Measurements from ENCODE around the gene PLCH2.

Gene PLCH2

GRCh38 chr1:2479618-2480017 is 3.5 kb downstream of the PLCH2 start:
- H3K36me3 ChIP-seq (ENCODE audit: control insufficient read depth, insufficient read depth, low read length) = no peaks in the 10 kb centered on the region
- H3K9ac ChIP-seq (ENCODE audit: low read depth, low read length) = no peak overlapping the region
- no peak overlapping the region for H3K4me3 ChIP-seq (ENCODE audit: low read depth, low read length)
- no peaks in the 10 kb centered on the region for H3K9me3 ChIP-seq (ENCODE audit: control insufficient read depth, insufficient read depth, low read length)
- no peaks in the 10 kb centered on the region for H3K4me1 ChIP-seq (ENCODE audit: control insufficient read depth, insufficient read depth, low read length)
- H3K27me3 ChIP-seq (ENCODE audit: control insufficient read depth, insufficient read depth, low read length) = no peaks in the 10 kb centered on the region
- no peak overlapping the region for H3K27ac ChIP-seq (ENCODE audit: low read depth, low read length)

DNA sequence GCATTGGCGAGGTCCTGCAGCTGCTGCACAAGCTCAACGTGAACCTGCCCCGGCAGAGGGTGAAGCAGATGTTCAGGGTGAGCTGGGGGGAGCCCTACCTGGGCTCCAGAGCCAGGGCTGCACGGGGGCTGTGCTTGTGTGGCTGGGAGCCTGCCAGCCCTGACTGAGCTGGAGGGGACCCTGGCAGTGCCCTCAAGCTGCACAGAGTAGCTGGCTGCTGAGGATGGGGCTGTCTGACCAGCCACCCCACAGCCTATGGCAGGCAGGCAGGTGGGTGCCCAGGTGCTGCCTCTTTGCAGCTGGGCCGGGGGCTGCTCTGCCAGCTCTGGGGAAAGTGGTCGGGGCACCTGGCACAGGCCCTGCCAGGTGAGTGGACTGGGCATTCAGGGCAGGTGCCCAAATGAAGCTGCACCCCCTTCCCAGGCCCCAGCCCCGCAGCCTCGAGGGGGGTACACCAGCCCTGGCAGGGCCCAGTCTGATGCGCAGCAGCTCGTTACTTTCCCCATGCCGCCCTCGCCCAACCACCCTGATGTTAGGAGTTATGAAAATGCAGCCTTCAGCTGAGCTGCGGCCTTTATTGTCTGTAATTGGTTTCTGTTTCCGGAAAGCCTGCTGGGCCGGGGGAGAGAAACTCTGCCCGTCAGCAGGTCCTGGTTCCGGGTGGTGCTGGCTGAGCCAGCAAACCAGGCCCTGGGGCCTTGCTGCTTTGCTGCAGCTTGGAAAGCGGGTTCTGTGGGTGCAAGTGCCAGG is 4.3 kb downstream of the PLCH2 start:
- no peak overlapping the region for H3K9ac ChIP-seq (ENCODE audit: low read depth, low read length)
- H3K4me1 ChIP-seq (ENCODE audit: control insufficient read depth, insufficient read depth, low read length) = no peaks in the 10 kb centered on the region
- H3K27ac ChIP-seq (ENCODE audit: low read depth, low read length) = no peak overlapping the region
- H3K36me3 ChIP-seq (ENCODE audit: control insufficient read depth, insufficient read depth, low read length) = no peaks in the 10 kb centered on the region
- no peak overlapping the region for H3K4me3 ChIP-seq (ENCODE audit: low read depth, low read length)
- no peaks in the 10 kb centered on the region for H3K27me3 ChIP-seq (ENCODE audit: control insufficient read depth, insufficient read depth, low read length)
- no peaks in the 10 kb centered on the region for H3K9me3 ChIP-seq (ENCODE audit: control insufficient read depth, insufficient read depth, low read length)

DNA sequence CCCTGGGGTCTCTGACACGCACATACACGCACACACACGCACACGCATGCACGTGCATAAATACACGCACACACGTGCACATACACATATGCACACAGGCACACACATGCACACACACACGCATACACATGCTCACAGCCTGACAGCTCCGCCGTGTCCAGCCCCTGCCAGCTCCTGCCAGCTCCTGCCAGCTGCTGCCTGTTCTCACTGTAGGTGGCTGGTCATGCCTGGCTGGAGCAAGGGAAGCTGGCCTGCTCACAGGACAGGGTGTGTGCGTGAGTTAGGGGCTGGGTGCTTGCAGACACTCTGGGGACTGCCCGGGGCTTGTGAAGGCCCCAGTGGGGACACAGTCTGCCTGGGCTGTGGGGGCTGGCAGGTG is 4.9 kb downstream of the PLCH2 start:
- H3K27ac ChIP-seq (ENCODE audit: low read depth, low read length) = no peak overlapping the region

GRCh38 chr1:2481885-2482284 is 5.8 kb downstream of the PLCH2 start:
- H3K9ac ChIP-seq (ENCODE audit: low read depth, low read length) = no peak overlapping the region
- H3K36me3 ChIP-seq (ENCODE audit: control insufficient read depth, insufficient read depth, low read length) = no peaks in the 10 kb centered on the region
- H3K4me1 ChIP-seq (ENCODE audit: control insufficient read depth, insufficient read depth, low read length) = no peaks in the 10 kb centered on the region
- H3K27me3 ChIP-seq (ENCODE audit: control insufficient read depth, insufficient read depth, low read length) = no peaks in the 10 kb centered on the region
- no peak overlapping the region for H3K27ac ChIP-seq (ENCODE audit: low read depth, low read length)
- no peaks in the 10 kb centered on the region for H3K9me3 ChIP-seq (ENCODE audit: control insufficient read depth, insufficient read depth, low read length)
- no peak overlapping the region for H3K4me3 ChIP-seq (ENCODE audit: low read depth, low read length)

More for the DNA sequence above, 4.9 kb downstream of the PLCH2 start:
- no peaks in the 10 kb centered on the region for H3K27me3 ChIP-seq (ENCODE audit: control insufficient read depth, insufficient read depth, low read length)
- no peak overlapping the region for H3K9ac ChIP-seq (ENCODE audit: low read depth, low read length)
- H3K36me3 ChIP-seq (ENCODE audit: control insufficient read depth, insufficient read depth, low read length) = no peaks in the 10 kb centered on the region
- no peak overlapping the region for H3K4me3 ChIP-seq (ENCODE audit: low read depth, low read length)
- H3K4me1 ChIP-seq (ENCODE audit: control insufficient read depth, insufficient read depth, low read length) = no peaks in the 10 kb centered on the region
- H3K9me3 ChIP-seq (ENCODE audit: control insufficient read depth, insufficient read depth, low read length) = no peaks in the 10 kb centered on the region

- Histone ChIP-seq H3K4me1 (ENCODE audit: control insufficient read depth, insufficient read depth, low read length) (no peaks in the 10 kb centered on the region), H3K27me3 (ENCODE audit: control insufficient read depth, insufficient read depth, low read length) (no peaks in the 10 kb centered on the region), H3K4me3 (ENCODE audit: low read depth, low read length) (no peak overlapping the region), H3K9me3 (ENCODE audit: control insufficient read depth, insufficient read depth, low read length) (no peaks in the 10 kb centered on the region), H3K9ac (ENCODE audit: low read depth, low read length) (no peak overlapping the region), H3K27ac (ENCODE audit: low read depth, low read length) (no peak overlapping the region), H3K36me3 (ENCODE audit: control insufficient read depth, insufficient read depth, low read length) (no peaks in the 10 kb centered on the region)
These were observed 6.5 kb downstream of the PLCH2 start for GRCh38 chr1:2482588-2482987.

DNA sequence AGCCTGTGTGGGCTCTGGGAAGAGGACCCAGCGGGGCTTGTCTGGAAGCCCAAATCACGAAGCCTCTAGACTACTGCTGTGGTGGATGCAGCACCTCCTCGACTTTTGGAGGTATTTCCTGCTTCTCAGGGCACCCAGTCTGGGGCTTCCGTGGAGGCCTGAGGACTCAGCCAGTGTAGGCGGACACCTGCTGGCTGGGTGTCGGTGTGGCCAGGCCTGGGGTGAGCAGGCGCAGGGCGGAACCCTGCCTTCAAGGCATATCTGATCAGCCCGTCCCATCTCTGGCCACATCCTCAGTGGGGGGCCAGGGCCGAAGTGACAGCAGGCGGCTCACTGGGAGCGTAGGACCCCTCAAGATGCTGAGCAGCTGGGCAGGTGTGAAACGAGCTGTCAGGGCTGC is 6.9 kb downstream of the PLCH2 start:
- H3K27ac ChIP-seq (ENCODE audit: low read depth, low read length) = no peak overlapping the region
- H3K9me3 ChIP-seq (ENCODE audit: control insufficient read depth, insufficient read depth, low read length) = no peaks in the 10 kb centered on the region
- H3K9ac ChIP-seq (ENCODE audit: low read depth, low read length) = no peak overlapping the region
- H3K36me3 ChIP-seq (ENCODE audit: control insufficient read depth, insufficient read depth, low read length) = no peaks in the 10 kb centered on the region
- no peak overlapping the region for H3K4me3 ChIP-seq (ENCODE audit: low read depth, low read length)
- H3K27me3 ChIP-seq (ENCODE audit: control insufficient read depth, insufficient read depth, low read length) = no peaks in the 10 kb centered on the region
- H3K4me1 ChIP-seq (ENCODE audit: control insufficient read depth, insufficient read depth, low read length) = no peaks in the 10 kb centered on the region

DNA sequence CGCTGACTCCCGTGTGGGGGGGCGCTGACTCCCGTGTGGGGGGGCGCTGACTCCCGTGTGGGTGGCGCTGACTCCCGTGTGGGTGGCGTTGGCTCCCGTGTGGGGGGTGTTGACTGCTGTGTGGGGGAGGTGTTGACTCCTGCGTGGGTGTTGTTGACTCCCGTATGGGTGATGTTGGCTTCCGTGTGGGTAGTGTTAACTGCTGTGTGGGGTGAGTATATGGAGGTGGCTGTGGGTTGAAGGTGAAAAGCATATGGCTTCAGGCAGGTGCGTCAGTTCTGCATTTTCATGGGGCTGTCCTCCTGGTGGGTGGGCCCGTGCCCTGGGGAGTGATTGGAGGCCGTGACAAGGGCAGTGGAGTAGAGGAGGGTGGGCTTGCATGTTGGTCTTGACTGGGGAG is 7.9 kb downstream of the PLCH2 start:
- H3K9ac ChIP-seq (ENCODE audit: low read depth, low read length) = no peak overlapping the region
- H3K4me3 ChIP-seq (ENCODE audit: low read depth, low read length) = no peak overlapping the region
- H3K27ac ChIP-seq (ENCODE audit: low read depth, low read length) = no peak overlapping the region
- H3K27me3 ChIP-seq (ENCODE audit: control insufficient read depth, insufficient read depth, low read length) = no peaks in the 10 kb centered on the region
- H3K36me3 ChIP-seq (ENCODE audit: control insufficient read depth, insufficient read depth, low read length) = no peaks in the 10 kb centered on the region
- H3K9me3 ChIP-seq (ENCODE audit: control insufficient read depth, insufficient read depth, low read length) = 0 out of 2 replicates have a peak, but pooled peaks cover 4% of the 10 kb centered on the region
- H3K4me1 ChIP-seq (ENCODE audit: control insufficient read depth, insufficient read depth, low read length) = no peaks in the 10 kb centered on the region

- Histone ChIP-seq H3K9me3 (ENCODE audit: control insufficient read depth, insufficient read depth, low read length) (0 out of 2 replicates have a peak, but pooled peaks cover 4% of the 10 kb centered on the region), H3K27ac (ENCODE audit: low read depth, low read length) (no peak overlapping the region), H3K36me3 (ENCODE audit: control insufficient read depth, insufficient read depth, low read length) (no peaks in the 10 kb centered on the region), H3K4me1 (ENCODE audit: control insufficient read depth, insufficient read depth, low read length) (no peaks in the 10 kb centered on the region), H3K27me3 (ENCODE audit: control insufficient read depth, insufficient read depth, low read length) (no peaks in the 10 kb centered on the region), H3K9ac (ENCODE audit: low read depth, low read length) (no peak overlapping the region), H3K4me3 (ENCODE audit: low read depth, low read length) (no peak overlapping the region)
These were observed 10.0 kb downstream of the PLCH2 start for GRCh38 chr1:2486041-2486440.

DNA sequence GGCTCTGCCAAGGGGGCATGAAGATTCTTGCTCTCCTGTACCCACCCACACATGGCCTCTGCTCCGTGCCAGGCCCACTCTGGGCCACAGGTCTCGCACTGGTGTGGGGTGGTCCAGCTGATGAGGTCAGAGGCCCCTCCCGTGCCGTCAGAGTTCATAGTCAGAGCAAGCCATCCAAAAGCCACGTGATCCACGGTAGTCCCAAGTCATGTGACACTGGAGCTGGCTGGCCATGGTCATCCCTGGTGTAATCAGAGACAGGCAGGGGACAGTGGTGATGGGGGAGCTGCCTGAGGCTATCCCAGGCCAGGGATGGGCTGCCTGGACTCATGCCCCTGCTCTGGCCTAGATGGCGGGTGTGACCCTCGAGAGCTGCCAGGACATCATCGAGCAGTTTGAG is 10.5 kb downstream of the PLCH2 start:
- Histone ChIP-seq H3K9ac (ENCODE audit: low read depth, low read length) (no peak overlapping the region), H3K4me1 (ENCODE audit: control insufficient read depth, insufficient read depth, low read length) (no peaks in the 10 kb centered on the region), H3K9me3 (ENCODE audit: control insufficient read depth, insufficient read depth, low read length) (0 out of 2 replicates have a peak, but pooled peaks cover 4% of the 10 kb centered on the region), H3K27ac (ENCODE audit: low read depth, low read length) (no peak overlapping the region), H3K4me3 (ENCODE audit: low read depth, low read length) (no peak overlapping the region), H3K36me3 (ENCODE audit: control insufficient read depth, insufficient read depth, low read length) (no peaks in the 10 kb centered on the region), H3K27me3 (ENCODE audit: control insufficient read depth, insufficient read depth, low read length) (no peaks in the 10 kb centered on the region)

DNA sequence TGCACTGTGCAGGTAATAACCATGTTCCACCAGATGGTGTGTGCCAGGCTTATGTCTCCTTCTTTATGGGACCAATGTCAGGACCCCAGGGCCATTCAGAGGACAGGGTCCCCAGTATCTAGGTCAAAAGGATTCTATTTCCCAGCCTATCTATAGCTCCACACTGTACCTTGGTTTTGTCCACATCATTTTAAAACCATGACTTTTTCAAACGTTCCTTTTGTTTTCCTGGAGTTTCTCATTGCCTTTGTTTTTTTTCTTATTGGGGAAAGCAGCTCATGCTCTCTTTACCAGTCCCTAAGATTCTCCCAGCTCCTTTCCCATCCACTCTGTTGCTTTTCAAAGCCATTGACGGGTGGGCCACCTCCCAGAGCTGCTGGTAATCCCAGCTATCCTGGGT is 12.6 kb downstream of the PLCH2 start:
- H3K27me3 ChIP-seq (ENCODE audit: control insufficient read depth, insufficient read depth, low read length) = no peaks in the 10 kb centered on the region
- no peak overlapping the region for H3K4me3 ChIP-seq (ENCODE audit: low read depth, low read length)
- no peak overlapping the region for H3K27ac ChIP-seq (ENCODE audit: low read depth, low read length)
- H3K36me3 ChIP-seq (ENCODE audit: control insufficient read depth, insufficient read depth, low read length) = no peaks in the 10 kb centered on the region
- 0 out of 2 replicates have a peak, but pooled peaks cover 4% of the 10 kb centered on the region for H3K9me3 ChIP-seq (ENCODE audit: control insufficient read depth, insufficient read depth, low read length)
- H3K4me1 ChIP-seq (ENCODE audit: control insufficient read depth, insufficient read depth, low read length) = no peaks in the 10 kb centered on the region
- no peak overlapping the region for H3K9ac ChIP-seq (ENCODE audit: low read depth, low read length)

GRCh38 chr1:2489615-2490014 is 13.5 kb downstream of the PLCH2 start:
- Histone ChIP-seq H3K27ac (ENCODE audit: low read depth, low read length) (no peak overlapping the region), H3K4me3 (ENCODE audit: low read depth, low read length) (no peak overlapping the region), H3K9ac (ENCODE audit: low read depth, low read length) (no peak overlapping the region), H3K9me3 (ENCODE audit: control insufficient read depth, insufficient read depth, low read length) (0 out of 2 replicates have a peak, but pooled peaks cover 4% of the 10 kb centered on the region), H3K4me1 (ENCODE audit: control insufficient read depth, insufficient read depth, low read length) (no peaks in the 10 kb centered on the region), H3K27me3 (ENCODE audit: control insufficient read depth, insufficient read depth, low read length) (no peaks in the 10 kb centered on the region), H3K36me3 (ENCODE audit: control insufficient read depth, insufficient read depth, low read length) (no peaks in the 10 kb centered on the region)
